K562 (cell line): Measurements from ENCODE around the gene NRXN2. TPM values are rescaled to one million over a fixed set of nuclear protein-coding genes. Genes with fewer than 3 reads are reported as not detected.

Experiments
- ARID3A ChIP-seq: IDR thresholded peaks from 2 replicates; pipeline ENCODE4 v1.6.1; 2012; ENCODE audit warnings: low read depth, low read length, improper control_type of control experiment, borderline replicate concordance
- ATF2 ChIP-seq: sonication (generic); formaldehyde crosslinking; IDR thresholded peaks from 2 replicates; pipeline ENCODE4 v1.8.1; 2022; ENCODE audit warnings: missing genetic modification reagents
- CBFA2T2 ChIP-seq: fragments of 450-650 bp; conservative IDR thresholded peaks from 2 replicates; pipeline ENCODE4 v1.6.1; 2017; ENCODE audit warnings: mild to moderate bottlenecking
- CBFA2T3 ChIP-seq: fragments of 450-650 bp; IDR thresholded peaks from 2 replicates; pipeline ENCODE4 v1.6.1; 2017
- CTBP1 ChIP-seq: fragments of 450-650 bp; IDR thresholded peaks from 2 replicates; pipeline ENCODE4 v1.6.1; 2016; ENCODE audit warnings: borderline replicate concordance
- DPF2 ChIP-seq: fragments of 450-650 bp; IDR thresholded peaks from 2 replicates; pipeline ENCODE4 v1.6.1; 2016
- ELF2 ChIP-seq: fragments of 250-450 bp; sonication (Bioruptor Pico); IDR thresholded peaks from 2 replicates; pipeline ENCODE4 v1.5.0; 2021; ENCODE audit warnings: mild to moderate bottlenecking
- ILK ChIP-seq: fragments of 450-650 bp; IDR thresholded peaks from 2 replicates; pipeline ENCODE4 v1.6.1; 2016; ENCODE audit warnings: missing genetic modification characterization, low read depth, mild to moderate bottlenecking, missing compliant biosample characterization, moderate library complexity, borderline replicate concordance
- KDM1A ChIP-seq, 2 experiments: fragments of 450-650 bp; IDR thresholded peaks; 2 replicates each; pipeline ENCODE4 v1.6.1; 2016; ENCODE audit warnings: mild to moderate bottlenecking in 2 of 2
- MBD2 ChIP-seq: sonication (generic); IDR thresholded peaks from 2 replicates; pipeline ENCODE4 v1.6.1; 2016; ENCODE audit warnings: low read depth, borderline replicate concordance
- MEIS2 ChIP-seq: fragments of 450-650 bp; IDR thresholded peaks from 2 replicates; pipeline ENCODE4 v1.6.1; 2014; ENCODE audit warnings: mild to moderate bottlenecking; ENCODE audit not compliant: partially characterized antibody
- MTA1 ChIP-seq: fragments of 450-650 bp; IDR thresholded peaks from 2 replicates; pipeline ENCODE4 v1.6.1; 2017; ENCODE audit warnings: borderline replicate concordance
- NFATC3 ChIP-seq: fragments of 450-650 bp; IDR thresholded peaks from 2 replicates; pipeline ENCODE4 v1.6.1; 2017; ENCODE audit warnings: mild to moderate bottlenecking
- NFE2L1 ChIP-seq: fragments of 450-650 bp; IDR thresholded peaks from 2 replicates; pipeline ENCODE4 v1.6.1; 2016; ENCODE audit warnings: missing genetic modification characterization, low read depth, mild to moderate bottlenecking, missing compliant biosample characterization, moderate library complexity, borderline replicate concordance
- PKNOX1 ChIP-seq: fragments of 450-650 bp; IDR thresholded peaks from 2 replicates; pipeline ENCODE4 v1.6.1; 2016
- RCOR1 ChIP-seq, 2 experiments: IDR thresholded peaks; 2 replicates each; pipeline ENCODE4 v1.6.1; 2012; ENCODE audit warnings: low read depth in 2 of 2, low read length in 2 of 2, borderline replicate concordance in 1 of 2, improper control_type of control experiment in 1 of 2
- RNF219 ChIP-seq: fragments of 250-450 bp; sonication (Bioruptor Pico); IDR thresholded peaks from 2 replicates; pipeline ENCODE4 v1.5.0; 2022; ENCODE audit warnings: mild to moderate bottlenecking
- SMARCE1 ChIP-seq: fragments of 450-650 bp; IDR thresholded peaks from 2 replicates; pipeline ENCODE4 v1.7.1; 2016; ENCODE audit warnings: mild to moderate bottlenecking
- TFAP4 ChIP-seq: sonication (generic); formaldehyde crosslinking; IDR thresholded peaks from 2 replicates; pipeline ENCODE4 v1.8.0; 2022; ENCODE audit warnings: missing genetic modification reagents, mild to moderate bottlenecking, moderate library complexity, borderline replicate concordance
- ZNF133 ChIP-seq: fragments of 250-450 bp; sonication (Bioruptor Pico); IDR thresholded peaks from 2 replicates; pipeline ENCODE4 v1.4.0; 2020; ENCODE audit warnings: mild to moderate bottlenecking
- ZNF174 ChIP-seq: fragments of 250-450 bp; sonication (Bioruptor Pico); IDR thresholded peaks from 2 replicates; pipeline ENCODE4 v1.4.0; 2020; ENCODE audit warnings: mild to moderate bottlenecking
- ZNF263 ChIP-seq: sonication (generic); formaldehyde crosslinking; IDR thresholded peaks from 2 replicates; pipeline ENCODE4 v1.8.0; 2022; ENCODE audit warnings: mild to moderate bottlenecking, missing genetic modification reagents, borderline replicate concordance
- polyA plus RNA-seq, 8 experiments: library from polyadenylated mRNA; depleted of rRNA in 4 of 8; stranded (reverse) in 5 of 8; unstranded in 3 of 8; fragments of >200 nt; fragmentation: Nextera tagmentation in 2 of 8; fragmentation: Illumina TruSeq in 1 of 8; extraction: Ambion mirVana in 2 of 8; extraction: Trizol in 1 of 8; gene quantifications; 2 replicates each; pipeline versions ENCODE4 v1.2.1 to v1.2.3, GENCODE V29; 2011 to 2014; ENCODE audit warnings: inconsistent platforms in 1 of 8, missing spikeins in 1 of 8
- total RNA-seq, 7 experiments: library from RNA; depleted of rRNA in 6 of 7; stranded (reverse); fragments of >200 nt in 6 of 7; fragmentation: Illumina TruSeq in 2 of 7; extraction: Trizol in 2 of 7; gene quantifications; 2 replicates each; pipeline versions ENCODE4 v1.2.1 to v1.2.3, GENCODE V29; 2011 to 2021; ENCODE audit warnings: low replicate concordance in 1 of 7

NRXN2 gene
- total and polyA plus RNA-seq, 9 of the 15 experiments (the other 6 are each of a cell fraction or from before 2014, with no cell fraction given) = 0.07 to 0.47 (median 0.15) TPM; not detected in 4

- no peak for TF ChIP-seq ARID3A
- TF ChIP-seq NFE2L1 (tag) = peak; percentile 35; the same call in 1 of the 2 replicates
- peak; percentile 80 for TF ChIP-seq CBFA2T3
- TF ChIP-seq ATF2 (CRISPR knock-in tag) = no peak
- TF ChIP-seq MTA1 = 0 out of 2 replicates have a peak, but pooled peaks have one; percentile 17
- no peak for TF ChIP-seq RNF219 (CRISPR knock-in tag)
- TF ChIP-seq RCOR1 (IDR thresholded peaks at IDR 0.05; ENCODE audit: borderline replicate concordance in 1 of 2, low read depth in 2 of 2, low read length in 2 of 2) = peak; percentile 73 to 93
- no peak for TF ChIP-seq ZNF263 (CRISPR knock-in tag)
- TF ChIP-seq KDM1A (IDR thresholded peaks at IDR 0.05) = peak; percentile 58 to 65; a peak in 3 of 4 replicates
- no peak for TF ChIP-seq ZNF133
- no peak for TF ChIP-seq ILK (tag)
- no peak for TF ChIP-seq ELF2 (CRISPR knock-in tag)
- TF ChIP-seq MEIS2 = peak; percentile 36
- TF ChIP-seq MBD2 = peak; percentile 45
- no peak for TF ChIP-seq NFATC3
- no peak for TF ChIP-seq ZNF174
- TF ChIP-seq DPF2 = peak; percentile 90
- peak; percentile 96 for TF ChIP-seq CTBP1
- peak; percentile 72 for TF ChIP-seq SMARCE1
- TF ChIP-seq CBFA2T2 = peak; percentile 52
- TF ChIP-seq TFAP4 = peak; percentile 78
- peak; percentile 72; the same call in 1 of the 2 replicates for TF ChIP-seq PKNOX1
These were observed 63.4 kb downstream of the NRXN2 start (continued) for GRCh38 chr11:64659417-64660144.
